Activated CD8-positive, alpha-beta memory T cell treated with anti-CD3 and anti-CD28 coated beads for 36 hours (primary cell): Measurements from ENCODE around the gene RAI2. TPM values are rescaled to one million over a fixed set of nuclear protein-coding genes. Genes with fewer than 3 reads are reported as not detected.

ENCODE experiments used
- CTCF ChIA-PET: fragments of 350-600 bp; sonication (Branson Sonifier 250); formaldehyde crosslinking; loops from one replicate; lab custom pipeline; 2021; ENCODE audit warnings: antibody characterized with exemption; lab: Charles Lee
- POLR2A ChIA-PET: fragments of 350-600 bp; sonication (Branson Sonifier 250); formaldehyde crosslinking; loops from one replicate; lab custom pipeline; 2021; ENCODE audit warnings: antibody characterized with exemption; lab: Charles Lee
- total RNA-seq, 2 experiments: library from RNA; stranded (reverse); gene quantifications; one replicate each; pipeline ENCODE4 v1.2.3, GENCODE V29; 2021

RAI2 gene
- total RNA-seq, 2 experiments from 2014 or later = 0.57 to 0.71 TPM

DNA sequence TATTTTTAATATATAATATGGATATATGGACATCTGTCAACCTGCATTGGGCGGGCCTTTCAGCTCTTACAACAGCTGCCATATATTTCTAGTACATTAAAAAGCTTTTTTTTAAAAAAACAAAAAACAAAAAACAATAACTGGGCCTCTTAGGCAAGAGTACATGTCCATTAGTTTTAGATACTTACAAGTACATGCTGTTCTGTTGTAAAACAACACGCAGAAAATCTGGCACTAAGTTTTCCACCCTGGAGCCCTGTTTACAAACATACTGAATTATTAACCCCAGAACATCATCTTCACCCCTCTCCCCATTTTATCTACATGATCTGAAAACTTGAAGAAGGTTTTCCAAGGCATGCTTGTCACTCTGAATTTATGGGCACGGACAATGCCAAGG is 29.8 kb downstream of the RAI2 start:
- POLR2A ChIA-PET = no interaction called here
- CTCF ChIA-PET = no interaction called here

DNA sequence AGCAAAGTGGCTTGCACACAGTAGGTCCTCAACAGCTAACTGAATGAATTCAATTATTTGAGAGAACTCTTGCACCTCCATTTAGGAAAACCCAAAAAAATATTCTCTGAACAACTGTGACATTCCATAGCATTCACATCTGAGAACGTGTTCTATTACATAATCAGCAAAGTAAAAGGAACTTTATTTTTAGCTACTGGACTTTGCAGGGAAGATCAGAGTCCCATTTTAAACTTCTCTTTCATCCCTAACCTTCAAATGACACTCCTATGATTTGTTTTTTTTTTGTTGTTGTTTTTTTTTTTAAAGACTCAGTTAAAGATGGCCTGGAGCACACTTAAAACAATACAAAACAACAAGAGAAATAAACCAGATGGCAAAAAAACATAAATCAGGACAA is 30.9 kb downstream of the RAI2 start:
- POLR2A ChIA-PET = no interaction called here
- CTCF ChIA-PET = no interaction called here

DNA sequence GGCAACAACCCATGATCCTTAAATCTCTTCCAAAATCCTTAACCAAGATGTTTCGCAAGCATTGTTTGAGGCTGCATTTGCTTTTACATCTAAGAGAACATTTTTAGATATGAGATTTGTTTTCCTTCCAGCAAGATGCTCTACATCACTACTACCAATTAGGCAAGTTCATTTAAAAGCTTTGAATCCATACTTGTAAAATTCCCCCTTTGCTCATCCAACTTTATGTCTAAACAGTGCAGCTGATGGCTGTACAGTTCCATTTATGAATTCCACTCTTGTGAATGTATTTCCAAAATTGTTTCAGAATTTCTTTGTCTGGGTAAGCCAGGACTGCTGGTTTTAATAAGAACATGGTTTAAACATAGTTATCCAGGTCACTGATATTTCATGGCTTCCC is 31.5 kb downstream of the RAI2 start:
- POLR2A ChIA-PET = no interaction called here
- CTCF ChIA-PET = no interaction called here

DNA sequence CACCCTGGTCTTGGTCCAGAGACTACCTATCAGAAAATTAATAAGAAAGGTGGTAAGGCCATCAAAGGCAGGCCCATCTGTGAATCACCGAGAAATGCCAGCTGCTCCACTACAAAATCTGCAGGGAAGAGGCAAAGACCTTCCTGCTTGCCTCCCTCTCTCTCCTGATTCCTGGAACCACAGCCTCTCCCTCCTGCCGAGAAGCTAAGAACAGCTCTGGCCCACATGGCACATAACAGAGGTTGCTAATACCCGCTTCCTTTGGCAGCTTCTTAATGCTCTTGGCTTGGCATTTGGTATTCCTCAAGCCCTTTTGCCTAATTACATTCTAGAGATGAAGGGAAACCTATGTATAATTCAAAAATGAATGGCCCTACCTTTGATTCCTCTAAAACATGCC is 32.9 kb downstream of the RAI2 start:
- POLR2A ChIA-PET = no interaction called here

DNA sequence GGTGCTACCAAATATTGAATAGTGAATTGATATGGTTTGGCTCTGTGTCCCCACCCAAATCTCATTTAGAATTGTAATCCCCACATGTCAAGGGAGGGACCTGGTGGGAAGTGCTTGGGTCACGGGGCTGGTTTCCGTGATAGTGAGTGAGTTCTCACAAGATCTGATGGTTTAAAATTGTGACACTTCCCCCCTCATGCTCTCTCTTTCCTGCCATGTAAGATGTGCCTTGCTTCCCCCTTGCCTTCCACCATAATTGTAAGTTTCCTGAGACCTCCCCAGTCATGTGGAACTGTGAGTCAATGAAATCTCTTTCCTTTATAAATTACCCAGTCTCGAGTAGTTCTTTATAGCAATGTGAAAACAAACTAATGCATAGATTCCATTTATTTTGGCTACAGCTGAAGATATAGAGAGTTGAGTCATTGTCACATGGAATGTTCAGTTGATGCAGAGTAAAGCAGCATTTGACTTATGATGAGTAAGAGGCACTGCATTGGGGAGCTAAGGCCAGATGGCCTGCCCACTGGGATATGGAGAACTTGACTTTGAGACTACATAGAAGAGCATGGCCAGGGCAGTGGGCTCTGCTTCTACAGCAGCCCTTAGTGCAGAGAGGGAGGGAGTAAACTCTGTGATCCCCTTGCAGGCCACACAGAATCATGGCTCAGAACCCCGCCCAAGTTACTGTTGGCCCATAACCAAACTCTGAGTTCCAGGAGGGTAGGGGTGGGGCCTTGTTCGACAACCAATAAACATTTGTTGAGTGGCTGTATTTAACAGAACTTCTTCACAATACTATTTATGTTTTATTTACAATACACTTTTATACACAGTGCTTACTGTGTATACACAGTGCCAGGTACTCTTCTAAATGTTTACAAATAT is 34.2 kb downstream of the RAI2 start:
- ChIA-PET POLR2A (no interaction called here), CTCF (no interaction called here)

More for the DNA sequence above, 32.9 kb downstream of the RAI2 start:
- CTCF ChIA-PET = no interaction called here

DNA sequence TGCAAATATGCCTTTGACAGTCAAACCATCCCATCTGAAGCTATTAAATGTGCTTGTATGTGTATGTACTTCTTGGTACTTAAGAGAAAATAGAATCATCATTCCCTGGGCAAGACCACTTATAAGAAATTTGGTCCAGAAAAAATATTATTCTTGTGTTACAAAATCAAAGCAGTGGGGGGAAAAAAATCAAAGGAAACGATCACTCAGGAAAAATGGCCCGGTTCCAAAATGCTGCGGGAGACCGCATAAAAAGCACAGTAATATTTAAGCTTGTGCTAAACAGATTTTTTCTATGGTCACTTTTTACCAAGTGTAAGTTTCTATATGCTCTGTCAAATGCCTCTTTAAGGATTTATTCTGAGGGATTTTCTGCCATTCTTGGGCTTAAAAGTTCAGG is 36.1 kb downstream of the RAI2 start:
- CTCF ChIA-PET = no interaction called here
- POLR2A ChIA-PET = no interaction called here

DNA sequence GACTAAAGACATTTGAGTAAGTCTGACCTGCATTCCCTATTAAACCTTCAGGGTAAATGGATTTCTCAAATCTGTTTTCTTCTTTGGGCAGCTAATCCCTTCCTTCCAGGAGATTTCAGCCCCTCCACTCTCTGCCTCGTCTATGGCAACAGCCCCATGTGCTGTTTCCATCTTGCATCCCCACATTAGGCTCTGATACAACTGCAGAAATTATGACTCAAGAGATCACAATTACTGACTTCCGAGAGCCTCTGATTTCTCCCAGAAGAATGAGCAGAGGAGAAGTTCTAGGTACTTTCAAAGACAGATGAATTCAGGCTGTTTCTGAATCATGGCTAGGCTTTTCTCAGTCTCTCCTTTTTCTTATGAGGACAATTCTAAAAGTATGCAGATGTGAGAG is 38.7 kb downstream of the RAI2 start:
- CTCF ChIA-PET = no interaction called here
- POLR2A ChIA-PET = no interaction called here

DNA sequence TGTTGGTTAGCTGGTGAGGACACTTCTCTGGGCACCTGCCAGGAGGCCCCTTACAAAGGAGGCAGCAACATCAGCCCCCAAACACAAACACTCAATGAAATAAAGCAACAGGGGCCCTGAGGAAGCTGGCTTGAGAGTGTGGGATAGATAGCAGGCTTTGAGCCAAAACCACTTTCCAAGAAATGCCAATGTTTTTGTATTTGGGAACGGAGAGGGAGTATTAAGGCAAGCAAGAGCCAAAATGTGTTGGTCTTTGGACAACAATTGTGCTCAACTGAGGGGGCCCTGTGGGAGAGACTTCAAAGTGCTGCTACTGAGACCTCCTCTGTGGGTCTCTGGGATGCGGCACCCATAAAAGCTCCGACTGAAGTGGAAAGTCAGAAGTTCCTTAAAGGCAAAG is 41.0 kb downstream of the RAI2 start:
- ChIA-PET CTCF (no interaction called here), POLR2A (no interaction called here)

DNA sequence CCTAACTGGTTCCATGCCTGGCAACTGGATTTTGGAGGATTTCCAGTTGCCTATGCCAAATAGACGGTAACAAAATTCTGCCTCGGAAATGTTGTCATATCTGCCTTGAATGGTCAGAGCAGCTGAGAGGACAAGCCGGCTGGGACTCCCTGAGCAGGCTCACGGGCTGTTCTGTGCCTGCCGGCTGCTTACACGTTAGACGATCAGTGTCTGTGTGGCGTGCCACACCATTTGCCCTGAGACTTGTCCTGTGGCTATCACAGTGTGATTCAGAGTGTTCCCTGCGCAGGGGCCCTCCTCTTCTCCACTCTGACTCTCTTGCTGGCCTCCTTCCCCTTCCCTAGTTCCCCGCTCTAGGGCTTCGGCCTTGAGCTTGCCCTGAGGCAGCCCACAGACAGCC is 42.4 kb downstream of the RAI2 start:
- ChIA-PET CTCF (no interaction called here), POLR2A (no interaction called here)

DNA sequence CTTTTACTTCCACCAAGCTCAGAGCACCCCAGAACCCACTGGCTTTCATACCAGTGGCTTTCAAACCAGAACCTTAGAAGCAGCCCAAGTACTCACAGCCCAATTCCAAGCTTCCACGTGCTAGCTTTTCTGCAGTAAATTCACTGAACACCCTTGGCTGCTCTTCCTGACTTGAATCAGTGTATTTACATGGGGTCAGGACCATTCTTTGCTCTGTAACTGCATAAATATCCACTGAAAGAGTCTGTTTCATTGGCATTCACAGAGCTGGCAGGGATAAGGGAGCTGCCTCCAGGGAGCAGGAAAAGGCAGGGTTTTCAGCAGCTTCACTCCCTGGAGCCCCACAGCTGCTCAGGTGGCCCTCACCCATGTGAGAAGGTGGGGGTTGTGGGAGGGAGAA is 43.8 kb downstream of the RAI2 start:
- CTCF ChIA-PET = no interaction called here

DNA sequence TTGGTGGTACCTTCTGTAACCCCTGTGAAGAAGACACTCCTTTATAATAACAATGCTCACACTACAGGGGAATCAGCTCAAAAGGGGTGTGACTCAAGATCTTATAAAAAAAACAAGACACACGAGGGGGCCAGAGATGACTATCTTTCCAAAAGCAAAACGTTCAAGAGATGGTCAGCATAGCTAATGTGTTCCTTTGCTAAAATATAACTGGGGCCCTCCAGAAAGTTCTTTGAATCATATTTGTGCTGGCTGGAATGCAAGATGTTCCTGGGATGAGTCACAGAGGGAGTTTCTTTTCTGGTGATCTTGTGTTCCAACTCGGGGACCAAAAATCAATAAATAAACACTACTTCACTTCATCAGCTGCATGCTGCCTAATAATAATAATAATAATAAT is 46.5 kb downstream of the RAI2 start:
- ChIA-PET CTCF (no interaction called here), POLR2A (no interaction called here)

More for the DNA sequence above, 43.8 kb downstream of the RAI2 start:
- POLR2A ChIA-PET = no interaction called here

DNA sequence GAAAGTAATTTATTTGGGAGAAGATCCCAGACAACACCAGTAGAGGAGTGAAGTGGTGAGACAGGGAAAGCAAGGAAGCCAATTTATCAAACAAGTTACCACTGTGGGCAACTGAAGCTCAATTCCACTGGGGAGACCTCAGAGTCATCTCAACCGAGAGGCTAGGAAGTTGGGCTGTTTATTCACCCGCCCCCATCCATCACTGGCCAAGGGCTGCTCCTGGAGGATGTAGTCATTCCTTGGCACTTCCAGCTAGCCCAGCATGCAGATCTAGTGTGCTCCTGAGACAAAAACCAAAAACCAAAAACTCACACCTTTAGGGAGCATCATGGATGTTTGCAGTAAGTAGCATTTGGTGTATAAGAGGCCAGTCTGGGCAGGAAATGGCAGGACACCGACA is 47.0 kb downstream of the RAI2 start:
- CTCF ChIA-PET = no interaction called here

DNA sequence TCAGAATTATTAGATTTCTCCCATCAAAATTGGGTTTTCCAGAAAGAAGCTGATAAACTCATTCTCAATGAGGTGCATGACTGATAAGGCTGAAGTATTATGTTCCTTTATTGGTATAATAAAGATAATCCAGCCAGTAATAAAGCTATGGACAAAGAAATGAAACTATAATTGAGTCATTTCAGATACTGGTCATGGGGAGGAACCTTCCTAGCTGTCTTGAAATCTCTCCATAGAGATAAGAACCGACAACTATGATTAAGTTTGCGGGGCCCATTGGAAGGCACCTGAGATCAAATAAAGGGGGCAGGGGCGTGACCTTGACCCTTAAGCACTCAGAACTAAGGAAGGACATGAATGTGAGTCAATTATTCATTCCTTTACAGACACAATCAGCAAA is 47.8 kb downstream of the RAI2 start:
- ChIA-PET POLR2A (no interaction called here), CTCF (no interaction called here)

More for the DNA sequence above, 47.0 kb downstream of the RAI2 start:
- POLR2A ChIA-PET = no interaction called here

DNA sequence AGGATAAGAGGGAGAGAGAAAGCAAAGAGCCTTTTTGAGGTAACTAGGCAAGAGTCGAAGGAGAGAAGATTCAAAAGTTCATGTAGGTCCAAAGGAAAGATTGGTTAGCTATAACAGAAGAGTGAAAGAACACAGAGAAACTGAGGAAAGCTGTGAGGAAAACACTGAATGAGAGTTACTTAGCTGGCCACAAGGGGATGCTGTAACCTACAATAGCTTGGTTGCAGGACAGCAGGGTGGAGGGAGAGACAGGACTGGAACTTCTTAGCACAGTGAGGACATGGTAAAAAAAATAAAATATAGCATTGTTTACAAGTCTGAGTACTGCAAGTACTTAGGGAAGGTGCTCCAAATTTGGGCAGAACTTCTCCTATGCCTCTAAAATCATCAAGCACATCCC is 48.3 kb downstream of the RAI2 start:
- ChIA-PET POLR2A (no interaction called here), CTCF (no interaction called here)

DNA sequence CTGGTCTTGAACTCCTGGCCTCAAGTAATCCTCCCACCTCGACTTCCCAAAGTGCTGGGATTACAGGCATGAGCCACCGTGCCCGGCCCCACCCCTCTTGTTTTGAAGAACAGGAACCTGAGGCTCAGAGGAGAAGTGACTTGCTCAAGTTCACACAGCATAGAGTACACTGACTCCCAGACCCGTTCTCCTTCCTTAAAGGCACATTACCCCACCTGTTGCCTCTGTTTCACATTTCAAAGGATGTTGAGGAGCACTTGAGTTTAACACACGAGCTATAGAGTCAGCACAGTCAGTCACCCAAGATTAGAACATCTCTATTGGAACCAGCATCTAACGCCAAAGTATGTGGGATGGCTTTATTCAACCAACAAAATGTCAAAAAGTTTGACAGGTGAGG is 51.1 kb downstream of the RAI2 start:
- CTCF ChIA-PET = no interaction called here
- POLR2A ChIA-PET = no interaction called here

DNA sequence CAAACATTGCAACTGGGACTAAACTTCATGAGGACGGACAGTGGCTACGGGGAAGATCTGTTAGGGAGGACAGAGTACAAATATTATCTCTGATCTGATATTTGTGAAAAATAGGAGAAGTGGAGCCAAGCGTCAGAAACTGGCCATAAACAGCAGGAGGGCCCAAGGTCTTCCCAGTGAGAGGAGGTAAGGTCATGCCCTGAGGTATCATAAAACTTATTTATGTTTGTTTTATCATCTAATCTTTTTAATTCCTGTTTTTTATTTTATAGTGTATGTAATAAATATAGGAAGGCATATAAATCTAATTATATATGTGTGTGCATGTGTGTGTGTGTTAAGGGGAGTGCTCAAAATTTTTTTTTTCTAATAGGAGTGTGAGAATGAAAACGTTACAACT is 51.8 kb downstream of the RAI2 start:
- ChIA-PET POLR2A (no interaction called here), CTCF (no interaction called here)

DNA sequence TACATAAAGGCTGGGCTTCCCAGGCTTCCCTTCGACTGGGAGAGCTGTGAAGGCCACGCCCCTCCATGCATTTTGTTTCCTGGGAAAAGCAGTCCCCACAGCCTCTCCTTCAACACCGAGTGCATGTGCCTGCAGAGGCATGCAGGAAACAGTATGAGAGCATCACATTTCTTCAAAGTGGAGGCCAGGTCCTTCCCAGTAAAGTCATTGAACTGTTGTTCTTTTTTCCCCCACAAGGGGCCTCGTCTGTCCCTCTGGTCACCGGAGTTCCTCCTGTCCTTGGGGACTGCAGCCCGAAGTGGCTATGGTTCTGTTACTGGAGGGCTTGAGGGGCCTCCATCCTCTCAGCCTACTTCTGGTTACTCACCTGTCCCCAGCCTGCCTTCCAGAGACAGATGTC is 56.0 kb downstream of the RAI2 start:
- POLR2A ChIA-PET = no interaction called here

DNA sequence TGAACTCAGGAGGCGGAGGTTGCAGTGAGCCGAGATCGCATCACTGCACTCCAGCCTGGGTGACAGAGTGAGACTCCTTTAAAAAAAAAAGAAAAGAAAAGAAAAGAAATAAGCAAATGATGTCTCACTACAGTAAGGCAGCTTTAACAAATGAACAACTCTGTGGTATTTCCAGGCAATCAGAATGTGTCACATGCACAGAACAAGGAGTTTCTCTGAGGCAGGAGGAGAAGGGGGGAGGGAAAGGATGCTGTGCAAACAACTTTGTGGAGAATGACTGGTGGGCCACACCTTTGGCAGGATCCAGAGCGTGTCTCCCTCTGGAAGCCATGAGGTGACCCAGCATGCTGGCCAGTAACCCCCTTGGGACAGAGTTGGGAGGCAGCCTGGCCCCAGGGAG is 57.6 kb downstream of the RAI2 start:
- ChIA-PET POLR2A (no interaction called here), CTCF (no interaction called here)

More for the DNA sequence above, 56.0 kb downstream of the RAI2 start:
- CTCF ChIA-PET = no interaction called here

DNA sequence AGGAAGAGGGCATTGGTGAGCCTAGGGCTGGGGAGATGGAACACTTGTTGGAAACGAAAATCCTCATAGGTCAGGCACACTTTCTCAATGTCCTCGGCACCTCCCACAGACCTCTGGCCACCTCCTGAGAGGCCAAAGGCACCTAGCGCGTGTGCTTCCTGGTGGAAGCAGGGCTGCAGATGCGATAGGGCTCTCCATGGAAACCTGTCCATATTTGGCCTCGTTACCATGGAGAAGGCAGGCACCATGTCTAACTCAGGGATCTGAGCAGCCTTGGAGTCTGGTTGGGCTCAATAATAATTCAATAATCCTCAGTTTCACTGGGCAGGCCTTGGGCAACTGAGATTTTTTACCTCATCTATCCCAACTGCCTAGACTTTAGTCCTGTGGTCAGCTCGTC is 58.3 kb downstream of the RAI2 start:
- CTCF ChIA-PET = no interaction called here
- POLR2A ChIA-PET = no interaction called here

DNA sequence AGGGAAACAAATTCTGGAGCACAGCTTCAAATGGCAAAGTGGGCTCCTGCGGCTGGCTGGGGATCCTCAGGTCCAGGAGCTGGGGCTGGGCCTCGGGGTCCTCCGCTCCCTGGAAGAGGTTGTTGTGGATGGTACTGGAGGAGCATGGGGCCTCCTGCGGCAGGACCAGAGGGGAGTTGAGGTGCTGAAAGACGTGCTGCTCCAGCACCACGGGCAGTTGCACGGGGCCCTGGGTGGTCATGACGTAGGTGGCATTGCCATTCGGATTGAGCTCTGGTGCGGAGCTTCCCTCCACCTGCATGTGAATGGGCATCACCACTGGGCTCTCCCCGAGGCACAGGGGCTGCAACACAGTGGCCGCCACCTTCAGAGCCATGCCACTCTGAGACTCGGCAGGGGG is 59.7 kb downstream of the RAI2 start:
- CTCF ChIA-PET = no interaction called here

DNA sequence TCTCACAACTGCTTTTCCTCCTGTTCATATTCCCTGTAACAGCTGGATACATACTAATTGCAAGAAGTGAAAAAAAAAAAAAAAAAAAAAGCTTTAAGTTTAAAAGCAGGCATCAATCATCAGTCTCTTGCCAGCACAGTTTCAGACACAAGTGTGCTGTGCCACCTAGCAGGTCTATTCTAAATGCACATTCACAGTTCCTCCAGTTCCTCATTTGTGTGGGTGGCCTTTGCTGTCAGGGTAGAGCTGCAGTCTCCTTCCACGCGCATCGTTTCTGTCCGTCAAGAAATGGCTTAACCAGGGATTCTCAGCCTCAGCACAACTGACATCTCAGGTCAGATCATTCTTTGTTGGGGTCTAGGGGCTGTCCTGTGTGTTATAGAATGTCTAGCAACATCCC is 62.2 kb downstream of the RAI2 start:
- ChIA-PET POLR2A (no interaction called here), CTCF (no interaction called here)

More for the DNA sequence above, 59.7 kb downstream of the RAI2 start:
- POLR2A ChIA-PET = no interaction called here

DNA sequence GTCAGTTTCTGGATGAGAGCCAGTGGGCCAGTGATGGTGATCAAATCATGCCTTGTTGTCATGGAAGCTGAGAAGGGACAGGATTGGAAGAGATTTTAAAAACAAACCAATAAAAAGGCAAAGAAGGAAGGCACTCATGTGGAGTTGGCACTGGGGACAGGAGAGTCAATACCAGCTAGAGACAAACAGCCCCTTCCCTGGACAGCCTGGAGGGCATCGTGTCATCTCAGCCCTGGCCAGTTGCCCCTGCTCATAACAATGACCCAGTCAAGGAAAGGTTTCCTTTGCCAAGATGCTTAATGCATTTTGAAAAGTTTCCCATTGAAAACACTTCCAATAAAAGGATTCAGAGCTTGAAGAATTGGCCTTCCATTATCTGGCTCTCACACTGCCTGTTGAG is 68.3 kb downstream of the RAI2 start:
- ChIA-PET CTCF (no interaction called here), POLR2A (no interaction called here)
